OCI-M2 (cell line): Measurements from ENCODE around the gene CDK18.

Source experiments
- DNase-seq: peaks from one replicate; lab custom pipeline; 2025; ENCODE audit not compliant: unreplicated experiment; lab: John Stamatoyannopoulos, UW

CDK18 gene

GRCh38 chr1:205535866-205536758 lies 31.6 kb downstream of the CDK18 start:
- DNase-seq = no peak

DNA sequence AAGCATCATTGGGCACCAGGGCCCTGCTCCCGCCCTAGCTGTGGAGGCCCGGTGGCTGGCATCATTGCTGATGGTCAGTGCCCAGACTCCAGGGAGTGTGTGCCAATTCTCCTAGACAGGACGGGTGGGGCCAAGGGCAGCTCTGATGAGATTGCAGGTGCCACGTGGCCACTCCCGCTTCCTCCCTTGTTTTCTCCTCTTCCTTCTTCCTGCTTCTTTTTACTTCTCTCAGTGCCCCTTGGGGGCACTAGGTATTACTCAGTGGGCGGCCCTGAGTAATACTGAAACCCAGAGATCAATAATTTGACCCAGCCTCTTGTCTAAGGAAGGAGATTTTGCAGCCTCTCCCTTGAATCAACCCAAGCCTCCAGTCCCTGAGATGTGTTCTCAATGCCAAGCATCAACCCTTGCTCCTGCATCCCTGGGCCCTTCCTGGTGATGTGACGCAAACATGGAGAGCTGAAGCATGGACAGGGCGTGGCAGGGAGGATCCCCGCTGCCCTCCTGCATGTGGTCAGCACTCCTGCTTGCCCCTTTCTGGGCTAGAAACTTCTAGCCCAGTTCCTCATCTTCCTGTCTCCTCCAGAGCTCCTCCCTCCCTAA lies 32.4 kb downstream of the CDK18 start:
- DNase-seq = no peak

- DNase-seq = no peak
Measured at GRCh38 chr1:205537386-205538018, 33.0 kb downstream of the CDK18 start.

- DNase-seq = no peak
Measured at GRCh38 chr1:205538235-205538840, 33.9 kb downstream of the CDK18 start.

DNA sequence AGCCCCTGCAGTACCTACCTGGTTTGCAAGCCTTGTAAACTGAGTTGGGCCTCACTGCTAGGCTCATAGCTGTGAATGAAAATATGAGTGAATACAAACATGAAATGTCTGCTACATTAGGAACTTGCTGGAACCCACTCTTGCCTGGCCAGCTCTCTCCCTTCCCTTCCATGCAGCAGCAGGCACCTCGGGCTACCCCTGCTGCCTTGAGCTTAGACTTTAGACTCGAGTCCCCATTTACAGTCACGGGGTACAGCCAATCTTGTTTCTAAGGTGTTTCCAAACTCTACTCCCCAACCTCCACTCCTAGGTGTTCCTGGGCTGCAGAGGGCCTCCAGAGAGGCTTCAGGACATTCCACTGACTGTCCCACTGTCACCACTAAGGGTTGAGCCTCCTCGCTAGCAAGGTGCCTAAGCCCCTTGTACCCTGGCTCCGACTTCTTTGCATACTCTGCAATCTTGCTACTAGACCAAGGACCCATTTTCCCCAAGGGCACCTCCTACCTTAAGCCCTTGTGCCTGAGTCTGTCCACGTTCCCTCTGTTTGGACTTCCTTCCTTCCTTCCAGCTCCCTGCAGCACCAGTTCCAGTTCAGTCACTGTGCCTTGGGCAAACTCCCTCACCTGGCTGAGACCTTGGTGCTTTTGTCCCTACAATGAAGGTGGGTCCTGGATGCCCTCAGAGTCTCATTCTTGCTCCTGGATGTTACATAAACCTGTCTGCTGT lies 36.9 kb downstream of the CDK18 start:
- DNase-seq = no peak

GRCh38 chr1:205542367-205542766 lies 37.9 kb downstream of the CDK18 start:
- no peak for DNase-seq

GRCh38 chr1:205543351-205544301 lies 39.2 kb downstream of the CDK18 start:
- DNase-seq = peak; percentile 52

DNA sequence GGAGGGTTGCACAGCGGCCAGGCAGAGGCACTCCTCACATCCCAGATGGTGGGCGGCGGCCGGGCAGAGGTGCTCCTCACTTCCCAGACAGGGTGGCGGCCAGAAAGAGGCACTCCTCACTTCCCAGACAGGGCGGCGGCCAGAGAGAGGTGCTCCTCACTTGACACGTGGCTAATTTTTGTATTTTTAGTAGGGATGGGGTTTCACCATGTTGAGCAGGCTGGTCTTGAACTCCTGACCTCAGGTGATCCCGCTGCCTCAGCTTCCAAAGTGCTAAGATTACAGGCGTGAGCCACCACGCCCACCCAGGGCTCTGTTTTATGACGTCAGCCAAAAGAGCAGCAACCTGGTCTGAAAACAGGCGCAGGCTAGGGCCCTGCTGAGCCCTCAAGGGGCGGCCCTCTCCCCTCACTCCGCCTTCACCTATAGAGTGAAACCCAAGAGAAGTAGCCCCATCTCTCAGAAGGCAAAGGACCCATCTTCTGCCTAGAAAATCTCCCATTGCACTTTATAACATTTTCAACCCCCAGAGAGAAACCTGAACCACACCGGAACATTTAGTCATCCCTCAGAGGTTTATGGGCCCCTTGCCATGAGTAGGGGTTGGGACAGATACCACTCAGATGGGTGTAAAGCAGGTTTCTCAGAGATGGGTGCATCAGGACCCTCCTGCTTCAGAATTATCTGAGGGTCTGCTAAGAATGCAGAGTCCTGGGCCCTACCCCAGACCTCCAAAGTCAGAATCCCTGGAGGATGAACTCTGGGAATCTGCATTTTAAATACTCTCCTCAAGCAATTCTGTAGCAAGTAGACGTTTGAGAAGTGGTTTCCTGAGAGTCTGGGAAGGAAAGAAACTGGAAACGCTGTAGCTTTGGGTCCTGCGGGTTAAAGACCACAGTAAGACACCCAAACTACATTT lies 40.8 kb downstream of the CDK18 start:
- no peak for DNase-seq

- DNase-seq = no peak
Measured at GRCh38 chr1:205545991-205546390, 41.5 kb downstream of the CDK18 start.

DNA sequence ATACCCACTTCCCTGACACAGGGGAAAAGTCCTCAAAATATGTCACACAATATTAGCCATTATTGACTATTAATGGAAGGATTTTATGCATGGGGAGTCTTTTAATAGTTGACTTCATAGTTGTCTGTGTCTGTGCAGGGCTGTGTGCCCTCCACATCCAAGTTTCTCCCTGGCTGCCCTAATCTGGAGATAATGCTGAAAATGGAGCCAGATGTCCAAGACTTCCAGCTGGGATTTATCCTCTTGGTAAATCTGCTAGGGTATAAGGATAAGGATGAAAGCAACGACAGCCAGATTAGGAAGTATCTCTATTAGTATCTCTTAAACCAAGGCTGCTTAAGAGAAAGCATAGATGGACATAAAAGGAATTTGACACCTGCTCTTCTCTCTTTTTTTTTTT lies 42.1 kb downstream of the CDK18 start:
- no peak for DNase-seq

- no peak for DNase-seq
Measured at GRCh38 chr1:205547936-205548827, 43.7 kb downstream of the CDK18 start.

- no peak for DNase-seq
Measured at GRCh38 chr1:205554026-205554811, 49.8 kb downstream of the CDK18 start.

GRCh38 chr1:205561501-205562203 lies 57.2 kb downstream of the CDK18 start:
- no peak for DNase-seq

- no peak for DNase-seq
Measured at GRCh38 chr1:205563927-205564441, 59.5 kb downstream of the CDK18 start.

DNA sequence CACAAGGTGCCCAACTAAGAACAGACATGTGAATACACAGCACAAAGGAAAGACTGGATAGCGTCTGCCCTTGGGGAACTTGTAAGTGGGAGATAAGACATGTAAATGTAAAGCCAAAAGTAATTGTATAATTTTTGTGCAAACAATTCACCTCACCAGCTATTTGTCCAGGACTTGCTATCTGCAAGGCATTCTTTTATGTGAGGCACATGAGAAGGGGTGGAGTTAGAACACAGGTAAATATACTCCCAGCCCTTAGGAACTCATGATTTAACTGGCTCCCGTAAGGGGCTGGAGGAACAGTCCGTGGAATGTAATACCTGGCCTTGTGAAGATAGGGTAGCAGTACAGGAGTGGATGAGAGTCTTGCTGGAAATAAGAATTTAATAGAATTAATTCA lies 61.3 kb downstream of the CDK18 start:
- no peak for DNase-seq

- no peak for DNase-seq
Measured at GRCh38 chr1:205567716-205568115, 63.2 kb downstream of the CDK18 start.
